H1 (cell line): ENCODE data around the gene GABPB1. TPM values are rescaled to one million over a fixed set of nuclear protein-coding genes. Genes with fewer than 3 reads are reported as not detected.

Experiments
- CTCF ChIA-PET: fragments of 300-600 bp; sonication (Branson Sonifier 250); formaldehyde crosslinking; loops from one replicate; lab custom pipeline; 2021; ENCODE audit not compliant: partially characterized antibody; lab: Charles Lee
- POLR2A ChIA-PET: fragments of 300-600 bp; sonication (Branson Sonifier 250); formaldehyde crosslinking; loops from one replicate; lab custom pipeline; 2021; ENCODE audit warnings: inconsistent platforms; ENCODE audit not compliant: partially characterized antibody; lab: Charles Lee
- DNase-seq, 2 experiments: peaks; one replicate each; pipeline versions ENCODE4 v3.0.0 to v3.0.0-alpha.2; 2010 to 2022; ENCODE audit warnings: low spot score in 2 of 2, low read depth in 1 of 2, mixed read lengths in 1 of 2
- FAIRE-seq: peaks from 2 replicates; lab custom pipeline; 2011; peaks lifted over from hg19 to GRCh38; lab: Jason Lieb, UNC
- H2AFZ ChIP-seq: 2 replicates; pipeline ENCODE4 v1.8.1; 2012; ENCODE audit warnings: low read length, inconsistent platforms
- H2AK5ac ChIP-seq: 2 replicates; pipeline ENCODE4 v1.6.1; 2013; ENCODE audit warnings: low read depth, low read length
- H2BK120ac ChIP-seq: replicated peaks from 2 replicates; pipeline ENCODE3; 2013; ENCODE audit warnings: low read depth, low read length, inconsistent platforms
- H2BK12ac ChIP-seq: 2 replicates; pipeline ENCODE4 v1.6.1; 2013; ENCODE audit warnings: low read depth, low read length
- H2BK15ac ChIP-seq: 2 replicates; pipeline ENCODE4 v1.6.1; 2013; ENCODE audit warnings: low read length
- H2BK20ac ChIP-seq: 2 replicates; pipeline ENCODE4 v1.6.1; 2013; ENCODE audit warnings: low read length
- H2BK5ac ChIP-seq: 2 replicates; pipeline ENCODE4 v1.6.1; 2013; ENCODE audit warnings: low read depth, low read length
- H3K14ac ChIP-seq: 2 replicates; pipeline ENCODE4 v1.6.1; 2013; ENCODE audit warnings: inconsistent platforms; ENCODE audit not compliant: insufficient read length
- H3K18ac ChIP-seq: 2 replicates; pipeline ENCODE4 v1.6.1; 2013; ENCODE audit warnings: low read length; ENCODE audit errors: extremely low read depth
- H3K23ac ChIP-seq: 2 replicates; pipeline ENCODE4 v1.6.1; 2013; ENCODE audit warnings: inconsistent platforms; ENCODE audit not compliant: insufficient read length
- H3K23me2 ChIP-seq: 2 replicates; pipeline ENCODE4 v1.6.1; 2013; ENCODE audit warnings: low read depth, low read length
- H3K27ac ChIP-seq: 2 replicates; pipeline ENCODE4 v1.6.1; 2011; ENCODE audit warnings: low read depth, low read length, inconsistent platforms
- H3K27me3 ChIP-seq, 4 experiments: replicated peaks in 1 of 4; 1 replicate in 1 of 4; 2 replicates in 3 of 4; pipeline versions ENCODE4 v1.6.1 to v1.8.1; 2011 to 2013; ENCODE audit warnings: low read length in 3 of 4, mild to moderate bottlenecking in 3 of 4, inconsistent platforms in 2 of 4, mixed read lengths in 2 of 4, moderate library complexity in 1 of 4; ENCODE audit not compliant: control insufficient read depth in 3 of 4, insufficient read depth in 3 of 4; ENCODE audit errors: extremely low read depth in 1 of 4
- H3K36me3 ChIP-seq, 4 experiments: 2 replicates each; pipeline versions ENCODE4 v1.6.1 to v1.8.1; 2011 to 2013; ENCODE audit warnings: mild to moderate bottlenecking in 4 of 4, low read length in 3 of 4, moderate library complexity in 2 of 4, control low read depth in 1 of 4, inconsistent platforms in 1 of 4; ENCODE audit not compliant: insufficient read depth in 4 of 4, control insufficient read depth in 2 of 4
- H3K4ac ChIP-seq: replicated peaks from 2 replicates; pipeline ENCODE3; 2013; ENCODE audit warnings: low read length, low read depth, mixed read lengths, inconsistent platforms; ENCODE audit not compliant: insufficient read length
- H3K4me1 ChIP-seq, 4 experiments: replicated peaks in 1 of 4; 1 replicate in 1 of 4; 2 replicates in 3 of 4; pipeline versions ENCODE4 v1.6.1 to v1.8.1; 2011 to 2013; ENCODE audit warnings: low read length in 3 of 4, inconsistent platforms in 2 of 4, mixed read lengths in 1 of 4; ENCODE audit not compliant: insufficient read depth in 4 of 4, control insufficient read depth in 3 of 4
- H3K4me2 ChIP-seq, 2 experiments: 2 replicates each; pipeline versions ENCODE4 v1.6.1 to v1.8.1; 2011 to 2013; ENCODE audit warnings: low read depth in 2 of 2, low read length in 2 of 2, control low read depth in 1 of 2, inconsistent platforms in 1 of 2, mild to moderate bottlenecking in 1 of 2; ENCODE audit not compliant: insufficient read depth in 1 of 2
- H3K4me3 ChIP-seq, 4 experiments: fragments of 200-600, 300-600 bp in 1 of 4; sonication (generic), shearing (Covaris generic), sonication (Bioruptor Twin) in 1 of 4; 2 replicates each; pipeline versions ENCODE4 v1.5.1 to v1.8.1; 2011 to 2016; ENCODE audit warnings: low read length in 4 of 4, low read depth in 3 of 4, control low read depth in 2 of 4, inconsistent platforms in 2 of 4, mild to moderate bottlenecking in 2 of 4, mixed read lengths in 1 of 4, moderate library complexity in 1 of 4; ENCODE audit not compliant: insufficient read depth in 2 of 4; ENCODE audit errors: extremely low read depth in 1 of 4
- H3K56ac ChIP-seq: replicated peaks from 2 replicates; pipeline ENCODE3; 2013; ENCODE audit warnings: low read depth, mild to moderate bottlenecking, mixed read lengths, low read length, inconsistent platforms; ENCODE audit not compliant: insufficient read length
- H3K79me1 ChIP-seq: 2 replicates; pipeline ENCODE4 v1.6.1; 2013; ENCODE audit warnings: low read depth, low read length, control low read depth
- H3K79me2 ChIP-seq, 2 experiments: 2 replicates each; pipeline versions ENCODE4 v1.6.1 to v1.8.1; 2012 to 2013; ENCODE audit warnings: low read length in 2 of 2, mild to moderate bottlenecking in 2 of 2, inconsistent platforms in 1 of 2; ENCODE audit not compliant: insufficient read depth in 2 of 2, control insufficient read depth in 1 of 2
- H3K9ac ChIP-seq, 4 experiments: replicated peaks in 1 of 4; 1 replicate in 1 of 4; 2 replicates in 3 of 4; pipeline versions ENCODE4 v1.6.1 to v1.8.1; 2011 to 2013; ENCODE audit warnings: low read depth in 3 of 4, low read length in 3 of 4, control low read depth in 2 of 4, mild to moderate bottlenecking in 2 of 4, moderate library complexity in 2 of 4, inconsistent platforms in 1 of 4; ENCODE audit errors: extremely low read depth in 1 of 4
- H3K9me3 ChIP-seq, 2 experiments: 2 replicates each; pipeline versions ENCODE4 v1.6.1 to v1.8.1; 2012 to 2013; ENCODE audit warnings: mild to moderate bottlenecking in 2 of 2, moderate library complexity in 2 of 2, control low read depth in 1 of 2, inconsistent platforms in 1 of 2, low read depth in 1 of 2, low read length in 1 of 2, mixed read lengths in 1 of 2; ENCODE audit not compliant: insufficient read depth in 2 of 2
- H4K20me1 ChIP-seq, 2 experiments: replicated peaks in 1 of 2; 2 replicates each; pipeline versions ENCODE3 to v1.8.1; 2011 to 2013; ENCODE audit warnings: inconsistent platforms in 2 of 2, low read length in 2 of 2, mild to moderate bottlenecking in 1 of 2; ENCODE audit not compliant: insufficient read depth in 2 of 2, control insufficient read depth in 1 of 2
- H4K5ac ChIP-seq: 2 replicates; pipeline ENCODE4 v1.6.1; 2013; ENCODE audit warnings: low read length, low read depth, mixed read lengths, inconsistent platforms; ENCODE audit not compliant: insufficient read length
- H4K8ac ChIP-seq: 2 replicates; pipeline ENCODE4 v1.8.0; 2013; ENCODE audit warnings: mild to moderate bottlenecking, moderate library complexity, low read length, inconsistent platforms; ENCODE audit not compliant: insufficient read depth; ENCODE audit errors: extremely low read depth
- H4K91ac ChIP-seq: replicated peaks from 2 replicates; pipeline ENCODE3; 2013; ENCODE audit warnings: low read length, mixed read lengths, inconsistent platforms; ENCODE audit not compliant: insufficient read length
- ASH2L ChIP-seq: fragments of 200-600, 300-600 bp; sonication (generic); IDR thresholded peaks from one replicate; pipeline ENCODE4 v1.7.1; 2017; ENCODE audit warnings: low read length
- GABPA ChIP-seq: IDR thresholded peaks from 2 replicates; pipeline ENCODE4 v1.6.1; 2011; ENCODE audit warnings: mild to moderate bottlenecking, low read length, moderate library complexity, borderline replicate concordance; ENCODE audit not compliant: insufficient read depth
- JUND ChIP-seq: IDR thresholded peaks from 2 replicates; pipeline ENCODE4 v1.6.1; 2011; ENCODE audit warnings: mild to moderate bottlenecking, improper control_type of control experiment, low read length
- RNF2 ChIP-seq: fragments of 200-900, 300-1000 bp; sonication (generic); IDR thresholded peaks from 2 replicates; pipeline ENCODE4 v1.7.1; 2016; ENCODE audit warnings: borderline replicate concordance, low read depth, mild to moderate bottlenecking, antibody characterized with exemption, low read length; ENCODE audit not compliant: poor library complexity, severe bottlenecking; ENCODE audit errors: missing control alignments
- YY1 ChIP-seq: IDR thresholded peaks from 2 replicates; pipeline ENCODE4 v1.6.1; 2011; ENCODE audit warnings: low read depth, mild to moderate bottlenecking, low read length
- WGBS, 2 experiments: shearing (Covaris generic) in 1 of 2; methylation state at CpG; one replicate each; pipeline versions ENCODE4 v1.1.6 to v1.1.7; 2013 to 2015; ENCODE audit warnings: low lambda C conversion rate in 2 of 2, mixed read lengths in 2 of 2, inconsistent platforms in 1 of 2, low coverage in 1 of 2, missing lambda C conversion rate in 1 of 2; ENCODE audit not compliant: insufficient replicate concordance in 2 of 2, insufficient coverage in 1 of 2, insufficient read length in 1 of 2; ENCODE audit errors: extremely low coverage in 1 of 2, missing lambda C conversion rate in 1 of 2; 5-methylcytosine and 5-hydroxymethylcytosine counted together
- polyA plus RNA-seq, 7 experiments: library from polyadenylated mRNA; depleted of rRNA in 3 of 7; stranded (reverse) in 5 of 7; unstranded in 2 of 7; fragments of >200 nt in 5 of 7; fragments of 200-250 nt in 2 of 7; gene quantifications; 1 replicate in 5 of 7; 2 replicates in 1 of 7; 4 replicates in 1 of 7; pipeline versions ENCODE4 v1.2.1 to v1.2.3, GENCODE V29; 2011 to 2013; ENCODE audit warnings: missing spikeins in 2 of 7, mixed read lengths in 2 of 7
- total RNA-seq: library from RNA; stranded (reverse); fragmentation: NEBNext Ultra II Directional; extraction: Animal tissue kit (Norgen Biotek cat#: 25700); gene quantifications from 2 replicates; pipeline ENCODE4 v1.2.1, GENCODE V29; 2021

The GABPB1 gene
- total and polyA plus RNA-seq, 2 of the 8 experiments (the other 6 are each of a cell fraction or from before 2014, with no cell fraction given) = 24.5 to 32.3 TPM

GRCh38 chr15:50281427-50281826, 73.6 kb downstream of the GABPB1 start:
- Histone ChIP-seq H3K56ac (no peak overlapping the region), H3K14ac (no peak overlapping the region), H3K79me1 (no peaks in the 10 kb centered on the region), H3K9me3 (no peaks in the 10 kb centered on the region), H4K91ac (no peak overlapping the region), H3K23ac (no peak overlapping the region), H2BK20ac (no peak overlapping the region), H2BK5ac (no peak overlapping the region), H4K20me1 (no peaks in the 10 kb centered on the region), H4K8ac (no peak overlapping the region), H3K4me1 (no peaks in the 10 kb centered on the region), H3K4me3 (no peak overlapping the region), H3K4me2 (no peak overlapping the region), H3K9ac (no peak overlapping the region), H3K27me3 (no peaks in the 10 kb centered on the region), H3K18ac (no peak overlapping the region), H3K36me3 (peaks cover 0 to 8% (median 0%) of the 10 kb centered on the region in 4 experiments; a peak in 2 of 8 replicates), H2BK12ac (no peak overlapping the region), H3K27ac (no peak overlapping the region), H2AFZ (no peak overlapping the region), H4K5ac (no peak overlapping the region), H2BK120ac (no peak overlapping the region), H3K79me2 (no peaks in the 10 kb centered on the region), H3K23me2 (no peaks in the 10 kb centered on the region; the same call in 1 of the 2 replicates), H3K4ac (no peak overlapping the region), H2AK5ac (no peak overlapping the region), H2BK15ac (no peak overlapping the region)
- DNase-seq = no peak
- WGBS, 2 experiments = 100% methylated on average over 3 of the region's 5 CpGs; no CpG with 5 or more reads in 1 of the 2 experiments
- TF ChIP-seq GABPA (no peak), JUND (no peak), RNF2 (no peak), YY1 (no peak), ASH2L (no peak)
- FAIRE-seq = no peak
- CTCF ChIA-PET = no interaction called here
- POLR2A ChIA-PET = no interaction called here
